Measurements from ENCODE around the gene TSPYL2. TPM values are rescaled to one million over a fixed set of nuclear protein-coding genes. Genes with fewer than 3 reads are reported as not detected.

The TSPYL2 gene
- total RNA-seq, 1 donor from 2014 or later: 27.9 TPM

GRCh38 chrX:53065104-53065503, 17.1 kb upstream of the TSPYL2 start:
- Mint-ChIP-seq H3K9me3 (ENCODE audit: unreplicated experiment) (no peaks in the 10 kb centered on the region), H3K27me3 (ENCODE audit: unreplicated experiment) (no peaks in the 10 kb centered on the region), H3K36me3 (ENCODE audit: low read depth, unreplicated experiment) (no peaks in the 10 kb centered on the region), H3K4me1 (ENCODE audit: unreplicated experiment) (no peaks in the 10 kb centered on the region), H3K27ac (ENCODE audit: unreplicated experiment) (no peak overlapping the region), H3K4me3 (ENCODE audit: unreplicated experiment) (no peak overlapping the region)
- DNase-seq (ENCODE audit: low spot score): no peak
- no peak for TF ChIP-seq CTCF (IDR thresholded peaks at IDR 0.05; ENCODE audit: unreplicated experiment)

- Mint-ChIP-seq H3K27me3 (ENCODE audit: unreplicated experiment) (peaks cover 4% of the 10 kb centered on the region), H3K27ac (ENCODE audit: unreplicated experiment) (no peak overlapping the region), H3K4me1 (ENCODE audit: unreplicated experiment) (peaks cover 10% of the 10 kb centered on the region), H3K36me3 (ENCODE audit: low read depth, unreplicated experiment) (no peaks in the 10 kb centered on the region), H3K4me3 (ENCODE audit: unreplicated experiment) (no peak overlapping the region), H3K9me3 (ENCODE audit: unreplicated experiment) (no peaks in the 10 kb centered on the region)
- no peak for DNase-seq (ENCODE audit: low spot score)
- no peak for TF ChIP-seq CTCF (IDR thresholded peaks at IDR 0.05; ENCODE audit: unreplicated experiment)
Measured at GRCh38 chrX:53071064-53071463, 11.1 kb upstream of the TSPYL2 start.

- peak overlapping the region; percentile 73 for H3K4me3 Mint-ChIP-seq (ENCODE audit: unreplicated experiment)
- peaks cover 7% of the 10 kb centered on the region for H3K27me3 Mint-ChIP-seq (ENCODE audit: unreplicated experiment)
- peaks cover 10% of the 10 kb centered on the region for H3K4me1 Mint-ChIP-seq (ENCODE audit: unreplicated experiment)
- peak; percentile 29 for TF ChIP-seq CTCF (IDR thresholded peaks at IDR 0.05; ENCODE audit: unreplicated experiment)
- no peaks in the 10 kb centered on the region for H3K36me3 Mint-ChIP-seq (ENCODE audit: low read depth, unreplicated experiment)
- DNase-seq (ENCODE audit: low spot score): peak; percentile 46
- H3K27ac Mint-ChIP-seq (ENCODE audit: unreplicated experiment): no peak overlapping the region
- no peaks in the 10 kb centered on the region for H3K9me3 Mint-ChIP-seq (ENCODE audit: unreplicated experiment)
Measured at GRCh38 chrX:53071604-53072417, 10.4 kb upstream of the TSPYL2 start.

GRCh38 chrX:53072418-53073114, 9.6 kb upstream of the TSPYL2 start:
- Mint-ChIP-seq H3K36me3 (ENCODE audit: low read depth, unreplicated experiment) (no peaks in the 10 kb centered on the region), H3K9me3 (ENCODE audit: unreplicated experiment) (no peaks in the 10 kb centered on the region)
- no peak for DNase-seq (ENCODE audit: low spot score)

More at GRCh38 chrX:53072418-53073114, 9.6 kb upstream of the TSPYL2 start:
- H3K27me3 Mint-ChIP-seq (ENCODE audit: unreplicated experiment): peaks cover 9% of the 10 kb centered on the region
- TF ChIP-seq CTCF (IDR thresholded peaks at IDR 0.05; ENCODE audit: unreplicated experiment): no peak
- no peak overlapping the region for H3K4me3 Mint-ChIP-seq (ENCODE audit: unreplicated experiment)
- peaks cover 10% of the 10 kb centered on the region for H3K4me1 Mint-ChIP-seq (ENCODE audit: unreplicated experiment)
- no peak overlapping the region for H3K27ac Mint-ChIP-seq (ENCODE audit: unreplicated experiment)

Measured in endothelial cell (in vitro differentiated cells).